HuH-7.5 (cell line): ENCODE data around the gene CLDN11.

Experiments used
- DNase-seq: peaks from one replicate; pipeline ENCODE4 v3.0.0; 2011; ENCODE audit warnings: low spot score

CLDN11 gene

DNA sequence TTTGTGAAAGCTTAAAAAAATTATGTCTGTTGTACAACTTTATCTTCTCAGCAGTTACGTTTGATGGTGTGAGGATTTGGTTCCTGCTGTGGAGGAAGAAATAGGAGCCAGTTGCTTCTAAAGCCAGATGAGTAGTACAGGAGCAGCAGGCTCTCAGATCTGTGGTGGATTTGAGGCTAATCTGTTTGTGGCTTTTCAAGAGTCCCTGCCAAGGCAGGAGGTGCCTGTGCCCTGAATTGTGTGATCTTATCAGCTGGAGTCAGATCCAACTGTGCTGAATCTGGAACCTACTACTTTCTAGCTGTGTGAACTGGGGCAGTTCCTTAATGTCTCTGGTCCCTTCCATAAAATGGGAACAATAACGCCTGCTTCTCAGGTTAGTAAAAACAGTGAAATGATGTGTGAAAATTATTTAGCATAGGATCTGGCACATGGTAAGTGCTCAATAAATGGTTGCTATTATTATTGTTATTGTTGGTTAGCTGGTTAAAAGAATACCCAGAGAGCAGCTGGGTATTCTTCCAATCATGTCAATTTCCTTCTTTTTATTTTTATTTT lies 7.7 kb downstream of the CLDN11 start:
- no peak for DNase-seq

DNA sequence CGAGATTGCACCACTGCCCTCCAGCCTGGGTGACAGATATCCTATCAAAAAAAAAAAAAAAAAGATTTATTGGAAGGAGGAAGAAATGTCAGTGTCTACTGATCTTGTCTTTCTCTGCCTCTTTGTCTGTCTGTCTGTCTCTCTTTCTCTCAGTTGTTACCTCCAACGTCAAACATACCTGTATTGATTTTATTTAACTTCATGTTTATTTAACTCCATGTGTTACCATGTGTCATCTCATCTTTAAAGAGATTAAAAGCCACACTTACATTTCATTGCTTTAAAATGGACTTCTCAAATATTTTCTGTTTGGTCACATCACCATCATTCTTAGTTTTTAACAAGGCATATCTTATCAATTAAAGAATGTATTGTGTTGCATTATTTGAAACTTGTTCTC lies 9.4 kb downstream of the CLDN11 start:
- DNase-seq = no peak

DNA sequence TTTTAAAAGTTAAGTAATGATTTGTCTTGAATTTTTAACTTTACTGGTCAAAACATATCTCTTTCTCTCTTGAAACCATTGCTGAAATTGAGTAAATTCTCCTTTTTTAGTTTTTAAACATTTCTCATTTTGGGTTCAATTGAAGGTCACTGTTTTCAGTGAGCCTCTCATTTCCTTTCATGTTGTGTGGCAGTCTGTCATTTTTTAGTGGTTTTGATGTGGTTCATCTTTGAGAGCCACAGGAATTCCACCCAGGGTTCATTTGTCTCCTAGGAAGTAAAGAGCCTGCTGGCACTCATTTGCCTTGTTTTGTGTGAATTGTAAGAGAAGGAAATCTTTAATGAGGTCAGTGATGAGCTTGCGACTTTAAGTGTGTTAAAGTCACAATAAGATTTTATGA lies 10.4 kb downstream of the CLDN11 start:
- no peak for DNase-seq

DNA sequence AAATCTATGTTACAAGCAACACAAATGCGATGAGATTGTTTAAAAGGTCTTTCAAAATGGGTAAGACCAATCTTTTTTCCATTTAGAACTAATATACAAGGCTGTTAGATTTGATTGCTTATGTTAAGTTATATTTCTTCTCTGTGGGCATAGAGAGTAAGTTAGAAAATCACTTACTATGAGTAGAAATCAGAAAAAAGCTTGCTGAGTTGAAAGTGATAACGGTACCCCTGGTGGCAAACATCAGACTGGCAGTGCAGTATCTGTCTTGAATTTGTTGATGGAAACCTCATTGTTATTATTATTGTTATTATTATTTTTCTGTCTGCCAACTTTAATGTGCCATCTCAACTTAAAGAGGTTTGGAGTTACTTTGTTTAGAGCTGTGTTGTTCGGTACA lies 12.4 kb downstream of the CLDN11 start:
- no peak for DNase-seq

DNA sequence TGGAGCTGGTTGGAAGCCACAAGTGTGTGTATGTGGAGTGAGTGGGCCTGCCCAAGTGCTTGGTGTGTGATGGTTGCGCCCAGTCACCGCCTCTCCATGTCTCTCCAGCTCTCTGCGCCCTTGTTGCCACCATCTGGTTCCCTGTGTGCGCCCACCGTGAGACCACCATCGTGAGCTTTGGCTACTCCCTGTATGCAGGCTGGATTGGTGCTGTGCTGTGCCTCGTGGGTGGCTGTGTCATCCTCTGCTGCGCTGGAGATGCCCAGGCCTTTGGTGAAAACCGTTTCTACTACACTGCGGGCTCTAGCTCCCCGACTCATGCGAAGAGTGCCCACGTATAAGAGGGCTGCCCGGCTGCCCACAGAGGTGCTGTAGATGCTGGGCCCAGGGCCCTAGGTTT lies 13.7 kb downstream of the CLDN11 start:
- DNase-seq = no peak

DNA sequence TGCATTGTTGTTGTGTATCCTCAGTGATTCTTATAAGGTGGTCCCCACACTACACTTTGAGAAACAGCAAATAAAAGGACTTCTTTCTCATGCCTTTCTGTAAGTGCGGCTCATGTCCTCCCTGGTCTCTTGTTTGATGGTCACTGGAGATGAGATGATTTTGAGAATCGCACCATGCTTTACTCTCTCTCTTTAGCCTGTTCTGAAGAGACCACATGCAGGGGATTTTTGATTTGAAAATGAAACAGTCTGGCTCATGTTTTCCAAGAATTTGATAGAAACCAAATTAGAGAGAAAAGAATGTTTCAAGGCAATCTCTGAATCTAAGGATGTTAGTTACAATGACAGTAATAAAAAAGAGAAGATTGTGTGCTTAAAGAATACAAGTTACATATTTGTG lies 18.0 kb downstream of the CLDN11 start:
- no peak for DNase-seq

DNA sequence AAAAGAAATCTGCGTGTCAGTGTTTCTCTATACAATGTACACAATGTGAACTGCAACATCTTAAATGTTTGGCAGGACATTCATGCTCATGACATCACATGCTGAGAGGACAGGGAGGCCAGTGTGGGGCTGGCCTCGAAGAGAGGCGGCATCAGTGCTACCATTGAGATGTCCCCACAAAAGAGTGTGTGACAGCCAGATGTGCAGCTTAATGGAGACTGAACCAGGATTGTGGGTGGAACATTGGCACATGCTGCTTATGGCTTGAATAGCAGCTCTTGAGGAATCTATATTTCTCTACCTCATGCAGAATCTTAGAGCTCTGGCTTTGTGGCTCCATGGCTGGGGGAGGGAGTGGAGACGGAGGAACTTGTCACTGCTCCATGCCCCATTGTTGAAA lies 18.5 kb downstream of the CLDN11 start:
- no peak for DNase-seq

DNA sequence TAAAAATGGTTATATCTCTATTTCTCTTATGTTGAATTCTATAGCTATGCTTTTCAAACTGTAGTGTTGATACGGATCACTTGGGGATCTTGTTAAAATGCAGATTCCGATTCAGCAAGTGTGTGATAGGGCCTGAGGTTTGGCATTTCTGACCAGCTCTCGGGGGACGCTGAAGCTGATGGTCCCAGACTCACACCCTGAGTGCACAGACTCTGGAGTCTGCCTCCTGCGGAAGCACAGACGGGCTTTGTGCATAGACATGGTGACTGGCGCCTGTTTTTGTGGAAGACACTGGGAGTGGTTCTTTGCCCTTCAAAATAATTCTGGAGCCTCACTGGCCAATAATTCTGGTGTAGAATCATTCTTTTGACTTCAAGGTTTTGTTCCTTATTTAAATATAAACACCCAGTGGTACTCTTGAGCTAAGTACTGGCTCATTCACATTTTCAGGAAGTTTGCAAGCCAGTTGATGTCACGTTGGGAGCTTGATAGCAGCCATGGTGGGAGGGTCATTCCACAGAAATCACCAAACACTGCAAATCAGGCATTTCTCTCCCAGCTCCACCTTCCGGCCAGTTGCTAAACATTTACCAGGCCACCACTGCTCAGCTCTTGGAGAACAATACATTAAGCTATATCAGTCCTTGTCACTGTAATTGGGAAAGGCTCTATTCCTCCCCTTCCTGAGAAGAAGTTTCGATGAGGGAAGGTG lies 19.2 kb downstream of the CLDN11 start:
- DNase-seq = no peak

DNA sequence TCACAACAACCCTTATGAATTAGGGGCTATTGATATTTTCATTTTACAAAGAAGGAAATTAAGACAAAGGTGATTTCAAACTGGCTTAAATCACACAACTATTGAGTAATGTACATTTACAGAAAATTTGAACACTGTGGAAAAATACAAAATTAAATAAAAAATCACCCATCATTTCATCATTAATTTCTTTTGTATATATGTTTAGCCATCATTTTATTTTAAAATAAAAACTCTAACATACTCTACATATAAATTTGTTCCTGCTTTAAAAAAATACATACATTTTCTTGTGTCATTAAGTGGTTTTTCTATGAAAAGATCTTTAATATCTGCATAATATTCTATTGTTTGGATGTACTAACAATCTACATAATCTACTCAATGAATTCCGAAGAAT lies 20.2 kb downstream of the CLDN11 start:
- no peak for DNase-seq

DNA sequence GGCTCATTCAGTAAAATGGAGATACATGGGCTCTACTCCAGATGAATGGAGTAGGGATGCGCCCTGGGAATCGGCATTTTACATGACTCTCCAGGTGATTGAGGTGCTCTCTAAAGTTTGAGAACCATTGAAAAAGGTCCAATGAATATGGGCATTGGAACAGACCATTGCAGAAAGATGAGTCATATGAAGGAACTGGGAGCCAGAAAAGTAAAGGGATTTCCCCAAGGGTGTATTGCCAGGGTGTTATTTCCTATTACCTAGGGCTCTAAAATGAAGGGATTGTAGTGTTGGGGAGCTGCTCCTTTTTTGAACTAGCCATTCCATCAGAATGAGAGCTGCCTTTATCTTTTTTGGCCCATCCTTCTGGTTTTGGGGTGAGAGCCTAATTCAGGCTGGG lies 21.7 kb downstream of the CLDN11 start:
- no peak for DNase-seq

DNA sequence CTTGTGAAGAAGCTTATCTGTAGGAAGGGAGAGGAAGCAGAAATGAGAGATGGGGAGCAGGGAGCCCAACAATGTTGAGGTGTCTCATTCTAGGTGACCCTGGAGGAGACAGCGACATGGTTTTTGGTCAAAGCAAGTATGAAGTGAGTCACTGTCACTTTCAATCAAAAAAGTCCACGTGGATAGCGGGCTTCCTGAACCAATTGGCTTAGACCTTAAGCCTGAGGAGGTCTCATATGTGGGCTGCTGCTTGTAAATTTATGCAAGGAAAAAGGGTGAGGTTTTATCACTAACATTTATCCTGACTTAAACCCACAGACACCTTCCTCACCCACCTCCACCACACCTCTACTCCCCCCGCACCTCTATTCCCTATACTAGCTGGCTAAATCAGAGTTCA lies 22.7 kb downstream of the CLDN11 start:
- no peak for DNase-seq

DNA sequence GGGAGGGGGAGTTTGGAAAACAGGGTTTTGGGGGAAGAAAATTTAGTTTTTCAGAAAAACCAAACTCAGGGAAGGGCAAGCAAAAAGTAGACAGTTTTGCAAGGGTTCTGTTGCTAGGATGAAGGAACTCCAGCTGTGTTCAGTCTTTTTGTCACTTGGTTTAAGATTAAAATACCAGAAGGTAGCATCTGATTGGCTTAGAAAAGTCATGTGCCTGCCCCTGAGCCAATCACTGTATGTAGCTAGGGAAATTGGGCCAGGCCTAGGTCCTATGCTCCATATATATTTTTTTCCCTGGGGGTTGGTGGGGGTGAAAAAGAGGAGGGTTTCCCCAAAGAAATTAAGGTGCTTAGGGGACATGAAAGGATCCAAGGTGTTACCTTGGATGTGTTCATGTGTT lies 24.3 kb downstream of the CLDN11 start:
- DNase-seq = no peak

DNA sequence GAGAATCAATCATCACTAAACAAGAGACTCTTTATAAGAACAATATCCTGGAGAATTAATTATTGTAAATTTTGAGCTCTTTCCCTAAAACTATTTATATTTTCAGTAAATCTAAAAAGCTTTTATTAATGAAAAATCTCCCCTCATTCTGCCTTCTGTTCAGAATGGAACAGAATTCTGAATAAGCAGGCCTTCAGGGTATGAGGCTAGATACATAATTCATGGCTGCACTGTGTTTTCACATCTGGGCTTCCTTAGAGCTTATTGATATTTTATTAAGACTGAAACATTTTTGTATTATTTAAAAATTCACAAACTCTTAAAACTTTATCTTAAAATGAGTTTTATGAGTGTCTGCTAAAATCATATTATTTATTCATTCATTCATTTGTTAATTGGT lies 24.8 kb downstream of the CLDN11 start:
- DNase-seq = no peak

DNA sequence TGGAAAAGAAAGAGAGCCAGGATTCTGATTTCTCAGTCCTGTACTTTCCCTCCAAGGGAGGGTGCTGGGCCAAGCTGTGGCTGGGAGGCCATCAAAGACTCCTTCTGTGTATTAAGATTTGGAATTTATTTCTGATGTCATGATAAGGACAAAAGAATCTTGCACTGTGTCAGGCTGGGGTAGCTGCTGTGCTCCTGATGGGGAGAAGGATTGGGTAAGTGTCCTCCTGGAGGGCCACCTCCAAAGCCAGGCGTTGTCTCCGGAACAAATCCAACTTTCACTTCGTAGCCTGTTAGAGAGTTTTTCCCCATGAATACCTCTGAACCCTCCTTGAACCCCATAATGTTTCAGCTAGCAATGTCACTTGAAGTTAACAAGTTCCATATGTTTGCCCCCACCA lies 29.9 kb downstream of the CLDN11 start:
- no peak for DNase-seq

DNA sequence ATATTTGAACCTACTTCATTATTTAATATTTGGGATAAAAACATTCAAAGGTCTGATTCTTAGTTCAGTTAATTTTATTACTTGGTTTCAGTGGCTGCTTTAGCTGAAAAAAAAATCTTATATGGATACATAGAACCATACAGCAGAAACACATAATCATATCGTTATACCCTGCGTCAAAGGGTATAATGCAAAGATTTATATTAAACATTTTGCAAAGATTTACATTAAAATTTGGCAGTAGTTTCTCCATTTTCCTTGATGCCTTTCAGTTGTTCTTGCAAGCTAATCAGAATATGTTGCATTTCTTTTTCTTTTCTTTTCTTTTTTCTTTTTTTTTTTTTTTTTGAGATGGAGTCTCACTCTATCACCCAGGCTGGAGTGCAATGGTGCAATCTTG lies 31.4 kb downstream of the CLDN11 start:
- DNase-seq = no peak

DNA sequence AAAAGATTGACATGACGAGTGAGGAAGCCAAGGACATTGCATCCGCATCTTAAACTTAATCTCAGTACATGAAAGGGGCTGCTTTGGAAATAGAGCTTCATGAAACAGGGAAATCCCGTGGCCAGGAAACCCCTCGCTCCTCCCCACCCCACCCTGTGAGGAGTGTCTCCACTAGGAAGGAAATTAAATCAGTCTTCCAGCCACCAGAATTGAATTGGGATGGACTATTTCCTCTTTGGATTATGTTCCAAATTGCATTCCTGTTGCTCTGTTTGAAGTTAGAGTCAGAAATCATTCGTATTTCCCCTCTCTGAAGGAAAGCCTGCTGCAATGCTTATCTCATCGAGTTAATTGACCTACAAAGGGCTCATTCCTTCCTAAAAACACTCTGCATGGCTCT lies 35.8 kb downstream of the CLDN11 start:
- DNase-seq = no peak

DNA sequence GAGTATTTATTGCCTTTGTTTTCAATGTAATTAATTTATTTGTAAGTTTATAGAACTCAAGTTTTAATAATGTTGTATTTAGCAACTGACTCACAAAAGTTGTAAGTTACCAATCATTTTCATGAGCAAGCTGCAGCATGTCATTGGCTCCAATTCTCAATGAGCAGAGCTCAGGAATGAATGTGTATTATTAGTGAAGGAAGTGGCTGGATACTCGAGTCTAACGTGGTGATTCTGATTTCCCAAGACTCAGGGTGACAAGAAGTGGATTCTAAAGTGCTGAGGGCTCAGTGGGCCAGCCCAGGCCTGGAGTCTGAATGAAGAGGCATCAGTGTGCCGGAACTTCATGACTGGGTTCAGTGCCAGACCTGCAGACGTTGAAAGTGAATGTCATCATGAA lies 39.6 kb downstream of the CLDN11 start:
- DNase-seq = no peak

DNA sequence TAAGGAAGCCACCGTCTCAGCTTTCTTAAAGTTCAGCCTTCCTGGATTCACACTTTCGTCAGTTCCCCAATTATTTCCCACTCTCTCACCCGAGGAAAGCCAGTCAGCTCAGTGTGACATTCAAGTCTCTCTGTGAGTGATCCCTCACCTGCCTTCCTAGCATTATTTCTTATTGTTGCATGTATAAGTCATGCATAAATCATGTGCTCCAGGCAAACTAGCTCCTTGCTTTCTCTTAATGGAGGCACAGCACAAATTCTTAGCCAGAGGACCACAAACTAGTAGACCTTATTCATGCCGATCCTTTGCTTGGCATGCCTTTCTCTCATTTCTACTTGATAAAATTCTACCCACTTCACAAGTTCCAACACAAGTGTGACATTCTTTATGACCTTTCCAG lies 44.3 kb downstream of the CLDN11 start:
- no peak for DNase-seq

DNA sequence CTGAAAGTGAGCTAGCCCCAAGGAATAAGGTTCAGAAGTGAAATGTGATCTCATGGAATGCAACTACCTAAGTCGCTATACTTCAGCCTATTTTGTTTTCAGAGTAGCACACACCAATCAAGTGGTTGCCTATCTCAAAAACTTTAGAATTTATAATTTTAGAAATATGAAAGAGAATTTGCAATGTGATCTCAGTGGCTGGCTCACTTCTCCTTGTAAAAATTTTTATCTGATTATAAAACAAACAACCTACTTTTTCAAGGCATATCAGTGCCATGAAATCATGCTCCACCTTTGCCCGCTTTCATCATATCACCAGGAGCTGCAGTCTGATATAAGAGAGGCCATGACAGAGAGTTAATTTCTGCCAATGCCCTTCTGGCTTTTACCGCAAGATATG lies 47.3 kb downstream of the CLDN11 start:
- DNase-seq = no peak

DNA sequence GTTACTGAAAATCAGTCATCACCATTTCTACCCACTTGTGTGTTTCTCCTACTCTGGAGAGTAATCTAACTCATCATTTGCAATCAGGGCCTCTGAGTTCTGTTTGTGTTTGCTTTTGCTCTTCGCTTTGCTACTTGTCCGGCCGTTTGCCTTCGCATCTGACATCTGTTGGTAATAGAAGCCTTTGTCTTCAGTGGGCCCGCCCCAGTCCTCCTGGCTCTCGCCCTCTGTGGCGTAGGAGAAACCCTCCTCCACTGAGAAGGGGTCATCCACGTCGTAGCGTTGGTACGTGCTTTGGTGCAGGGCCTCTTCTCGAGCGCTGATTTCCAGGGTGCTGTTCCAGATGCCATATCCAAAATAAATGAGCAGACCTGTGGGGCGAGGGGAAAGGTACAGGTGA lies 48.3 kb downstream of the CLDN11 start:
- no peak for DNase-seq

DNA sequence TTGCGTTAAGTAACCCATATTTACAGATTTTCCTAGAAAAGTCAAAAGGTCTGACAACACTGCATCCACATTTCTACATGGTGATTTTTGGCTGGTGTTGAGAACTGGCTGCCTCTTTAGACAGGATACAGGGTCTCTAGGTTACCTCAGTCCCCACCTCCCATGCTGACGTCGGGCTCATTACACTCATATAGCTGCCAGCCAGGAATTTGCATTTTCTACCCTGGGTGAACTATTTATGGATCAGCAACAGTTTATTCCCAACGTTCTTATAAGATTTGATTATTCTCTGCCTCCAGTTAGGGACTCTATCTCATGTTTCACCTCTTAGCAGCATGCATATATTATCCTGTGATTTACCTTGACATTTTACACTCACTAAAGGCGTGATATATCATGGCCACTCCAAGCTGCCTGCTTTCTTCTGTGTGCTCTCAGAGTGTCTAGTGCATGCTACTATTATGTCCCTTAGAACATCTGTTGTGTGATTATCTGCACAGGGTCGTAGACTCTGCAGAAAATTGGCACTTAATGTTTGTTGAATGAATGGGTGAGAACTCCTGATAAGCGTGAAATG lies 49.0 kb downstream of the CLDN11 start:
- DNase-seq = no peak

DNA sequence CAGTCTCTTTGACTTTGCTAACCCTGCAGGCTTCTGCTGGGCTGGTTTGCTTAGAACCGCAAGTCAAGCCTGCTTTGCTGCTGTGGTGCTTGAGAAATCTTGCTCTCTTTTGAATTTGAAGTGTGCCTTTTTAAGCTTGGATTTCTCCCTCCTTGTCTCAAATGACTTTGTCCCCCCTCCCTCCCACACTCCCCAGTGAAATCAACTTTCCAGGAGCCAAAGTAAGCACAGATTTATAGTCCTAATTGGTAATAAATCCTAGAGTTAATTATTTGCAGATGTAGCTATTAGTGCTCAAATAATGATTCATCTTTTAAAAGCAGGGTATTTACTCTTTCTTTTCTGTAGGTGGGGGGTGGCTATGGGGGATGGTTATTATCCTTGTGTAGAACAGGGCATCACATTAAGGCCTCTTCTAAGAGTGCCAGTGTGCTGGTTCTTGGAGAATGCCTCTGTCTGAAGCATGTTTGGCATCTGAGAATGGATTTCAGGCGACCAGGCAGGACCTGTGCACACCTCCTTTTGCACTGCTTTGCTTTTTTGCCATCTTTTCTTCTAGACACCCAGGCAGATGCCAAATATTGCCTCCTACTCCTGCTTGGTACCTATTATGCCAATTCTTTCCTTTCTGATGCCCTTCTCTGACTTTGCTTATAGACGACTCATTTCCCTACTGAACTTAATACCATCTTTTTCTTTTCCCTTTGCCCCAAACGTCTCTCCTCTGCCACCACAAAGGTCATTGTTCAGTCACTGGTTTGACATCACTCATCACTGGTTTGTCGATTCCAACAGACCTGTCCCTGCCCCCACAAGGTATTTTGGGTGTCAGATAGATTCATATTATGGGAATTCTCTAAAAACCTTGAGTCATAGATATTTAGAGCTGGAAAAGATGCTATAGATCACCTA lies 50.7 kb downstream of the CLDN11 start:
- DNase-seq = no peak
